ENCODE measurements around the gene ZFHX3.

DNA sequence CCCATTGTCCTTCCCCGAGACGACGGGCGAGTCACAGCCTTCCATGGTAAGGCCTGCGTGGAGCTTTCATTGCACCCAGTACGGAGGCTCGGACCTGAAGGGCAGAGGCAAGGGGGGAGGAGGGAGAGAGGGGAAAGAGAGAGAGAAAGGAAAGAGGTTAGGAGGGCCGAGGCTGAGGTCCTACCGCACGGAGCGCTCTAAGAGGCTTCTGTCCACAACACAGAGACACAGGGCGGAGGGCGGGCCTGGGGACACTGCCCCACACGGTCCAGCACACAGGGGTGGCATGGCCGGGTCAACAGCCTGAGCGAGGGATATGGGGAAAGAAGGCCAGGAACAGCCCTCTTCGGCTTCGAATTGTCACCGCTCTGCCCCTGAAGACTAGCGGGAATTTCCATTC lies 87.8 kb downstream of the ZFHX3 start:
- TF ChIP-seq, protein P1, sequence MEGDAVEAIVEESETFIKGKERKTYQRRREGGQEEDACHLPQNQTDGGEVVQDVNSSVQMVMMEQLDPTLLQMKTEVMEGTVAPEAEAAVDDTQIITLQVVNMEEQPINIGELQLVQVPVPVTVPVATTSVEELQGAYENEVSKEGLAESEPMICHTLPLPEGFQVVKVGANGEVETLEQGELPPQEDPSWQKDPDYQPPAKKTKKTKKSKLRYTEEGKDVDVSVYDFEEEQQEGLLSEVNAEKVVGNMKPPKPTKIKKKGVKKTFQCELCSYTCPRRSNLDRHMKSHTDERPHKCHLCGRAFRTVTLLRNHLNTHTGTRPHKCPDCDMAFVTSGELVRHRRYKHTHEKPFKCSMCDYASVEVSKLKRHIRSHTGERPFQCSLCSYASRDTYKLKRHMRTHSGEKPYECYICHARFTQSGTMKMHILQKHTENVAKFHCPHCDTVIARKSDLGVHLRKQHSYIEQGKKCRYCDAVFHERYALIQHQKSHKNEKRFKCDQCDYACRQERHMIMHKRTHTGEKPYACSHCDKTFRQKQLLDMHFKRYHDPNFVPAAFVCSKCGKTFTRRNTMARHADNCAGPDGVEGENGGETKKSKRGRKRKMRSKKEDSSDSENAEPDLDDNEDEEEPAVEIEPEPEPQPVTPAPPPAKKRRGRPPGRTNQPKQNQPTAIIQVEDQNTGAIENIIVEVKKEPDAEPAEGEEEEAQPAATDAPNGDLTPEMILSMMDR (IDR thresholded peaks at IDR 0.05): no peak
- TF ChIP-seq POLR2A (IDR thresholded peaks at IDR 0.05): no peak

All from ovary (tissue), 3 donors.